ENCODE results near the gene YBX1. TPM values are rescaled to one million over a fixed set of nuclear protein-coding genes. Genes with fewer than 3 reads are reported as not detected.

YBX1 gene
- total RNA-seq, 2 experiments from 2014 or later = 1,417 to 1,447 TPM

GRCh38 chr1:42742141-42742540 is 59.9 kb downstream of the YBX1 start:
- no peak overlapping the region for H3K27ac Mint-ChIP-seq
- POLR2A ChIA-PET = no interaction called here
- intact Hi-C loops (cut with micrococcal nuclease) = no loop called here
- H3K27me3 Mint-ChIP-seq = no peaks in the 10 kb centered on the region
- H3K4me3 Mint-ChIP-seq = no peak overlapping the region
- TF ChIP-seq CTCF (IDR thresholded peaks at IDR 0.05) = no peak
- DNase-seq (no peak), ATAC-seq (no peak)
- H3K9me3 Mint-ChIP-seq = no peaks in the 10 kb centered on the region
- no peaks in the 10 kb centered on the region for H3K36me3 Mint-ChIP-seq (ENCODE audit: low read depth)
- CTCF ChIA-PET = interaction anchor here (0.8 kb wide), 1 partner anchor 12 kb away, joined by 3 read pairs; no protein-coding TSS in a partner anchor
- peaks cover 3% of the 10 kb centered on the region for H3K4me1 Mint-ChIP-seq (ENCODE audit: low read depth)

GRCh38 chr1:42742617-42743316 is 60.5 kb downstream of the YBX1 start:
- Mint-ChIP-seq H3K27me3 (no peaks in the 10 kb centered on the region), H3K36me3 (ENCODE audit: low read depth) (no peaks in the 10 kb centered on the region), H3K9me3 (no peaks in the 10 kb centered on the region), H3K4me3 (no peak overlapping the region), H3K27ac (no peak overlapping the region), H3K4me1 (ENCODE audit: low read depth) (no peaks in the 10 kb centered on the region)
- DNase-seq (no peak), ATAC-seq (no peak)
- intact Hi-C loops (cut with micrococcal nuclease) = no loop called here
- POLR2A ChIA-PET = no interaction called here
- CTCF ChIA-PET = interaction anchor here (0.8 to 1.2 kb wide), 2 partner anchors 12 to 164 kb away, joined by 3 read pairs; no protein-coding TSS in a partner anchor
- no peak for TF ChIP-seq CTCF (IDR thresholded peaks at IDR 0.05)

GRCh38 chr1:42743317-42744147 is 61.3 kb downstream of the YBX1 start:
- intact Hi-C loops (cut with micrococcal nuclease) = no loop called here
- H3K27ac Mint-ChIP-seq = no peak overlapping the region
- H3K9me3 Mint-ChIP-seq = no peaks in the 10 kb centered on the region
- POLR2A ChIA-PET = interaction anchor here (0.6 kb wide), 1 partner anchor 26 kb away, joined by 3 read pairs; no protein-coding TSS in a partner anchor
- H3K4me1 Mint-ChIP-seq (ENCODE audit: low read depth) = no peaks in the 10 kb centered on the region
- CTCF ChIA-PET = interaction anchor here (0.7 to 1.2 kb wide), 2 partner anchors 11 to 165 kb away, joined by 3 read pairs; no protein-coding TSS in a partner anchor
- no peaks in the 10 kb centered on the region for H3K27me3 Mint-ChIP-seq
- no peak overlapping the region for H3K4me3 Mint-ChIP-seq
- ATAC-seq (no peak), DNase-seq (no peak)
- TF ChIP-seq CTCF (IDR thresholded peaks at IDR 0.05) = no peak
- no peaks in the 10 kb centered on the region for H3K36me3 Mint-ChIP-seq (ENCODE audit: low read depth)

GRCh38 chr1:42744148-42744413 is 61.9 kb downstream of the YBX1 start:
- CTCF ChIA-PET = interaction anchor here (0.7 kb wide), 1 partner anchor 10 kb away, joined by 3 read pairs; no protein-coding TSS in a partner anchor
- DNase-seq (no peak), ATAC-seq (no peak)
- Mint-ChIP-seq H3K36me3 (ENCODE audit: low read depth) (no peaks in the 10 kb centered on the region), H3K27ac (no peak overlapping the region), H3K4me3 (no peak overlapping the region), H3K9me3 (no peaks in the 10 kb centered on the region), H3K4me1 (ENCODE audit: low read depth) (no peaks in the 10 kb centered on the region), H3K27me3 (no peaks in the 10 kb centered on the region)
- POLR2A ChIA-PET = interaction anchor here (0.6 kb wide), 1 partner anchor 27 kb away, joined by 3 read pairs; no protein-coding TSS in a partner anchor
- no peak for TF ChIP-seq CTCF (IDR thresholded peaks at IDR 0.05)
- intact Hi-C loops (cut with micrococcal nuclease) = no loop called here
